ENCODE results near the gene HMGCLL1.

The HMGCLL1 gene

GRCh38 chr6:55438203-55438602 is 140.8 kb downstream of the HMGCLL1 start:
- no peak for DNase-seq

GRCh38 chr6:55437141-55437540 is 141.9 kb downstream of the HMGCLL1 start:
- no peak for DNase-seq

- no peak for DNase-seq
Observed at GRCh38 chr6:55433446-55434130, 145.4 kb downstream of the HMGCLL1 start.

GRCh38 chr6:55423933-55424332 is 155.1 kb downstream of the HMGCLL1 start:
- DNase-seq: no peak

GRCh38 chr6:55410674-55411073 is 168.3 kb downstream of the HMGCLL1 start:
- DNase-seq: no peak

- no peak for DNase-seq
Observed at GRCh38 chr6:55405474-55406235, 173.3 kb downstream of the HMGCLL1 start.

GRCh38 chr6:55399351-55399750 is 179.6 kb downstream of the HMGCLL1 start:
- DNase-seq: no peak

- DNase-seq: no peak
Observed at GRCh38 chr6:55397986-55398385, 181.0 kb downstream of the HMGCLL1 start.

GRCh38 chr6:55395871-55396270 is 183.1 kb downstream of the HMGCLL1 start:
- no peak for DNase-seq

- DNase-seq: no peak
Observed at GRCh38 chr6:55388211-55388610, 190.8 kb downstream of the HMGCLL1 start.
